GM19467 (cell line): ENCODE measurements around the gene HDAC10.

Experiments
- ATAC-seq: cut with Tn5 transposase; IDR thresholded peaks from one replicate; pipeline ENCODE4 v1.9.1; 2021; ENCODE audit warnings: mild to moderate bottlenecking, moderate library complexity; ENCODE audit not compliant: unreplicated experiment

The HDAC10 gene

GRCh38 chr22:50219800-50220602, 31.1 kb downstream of the HDAC10 start:
- no peak for ATAC-seq

GRCh38 chr22:50218996-50219727, 31.9 kb downstream of the HDAC10 start:
- ATAC-seq: no peak

GRCh38 chr22:50218153-50218995, 32.7 kb downstream of the HDAC10 start:
- ATAC-seq: no peak

- ATAC-seq: no peak
These were observed 33.4 kb downstream of the HDAC10 start for GRCh38 chr22:50217543-50218152.

GRCh38 chr22:50216684-50217520, 34.2 kb downstream of the HDAC10 start:
- no peak for ATAC-seq

- no peak for ATAC-seq
These were observed 34.9 kb downstream of the HDAC10 start for GRCh38 chr22:50216055-50216683.

- ATAC-seq: no peak
These were observed 35.6 kb downstream of the HDAC10 start for GRCh38 chr22:50215297-50216054.

GRCh38 chr22:50213263-50213662, 37.8 kb downstream of the HDAC10 start:
- ATAC-seq: no peak

- ATAC-seq: no peak
These were observed 39.9 kb downstream of the HDAC10 start for GRCh38 chr22:50211147-50211546.

- no peak for ATAC-seq
These were observed 40.5 kb downstream of the HDAC10 start for GRCh38 chr22:50210378-50211139.

GRCh38 chr22:50209893-50210292, 41.2 kb downstream of the HDAC10 start:
- ATAC-seq: no peak

GRCh38 chr22:50208939-50209892, 41.8 kb downstream of the HDAC10 start:
- no peak for ATAC-seq

- ATAC-seq: no peak
These were observed 42.6 kb downstream of the HDAC10 start for GRCh38 chr22:50208430-50208938.

GRCh38 chr22:50207383-50208140, 43.5 kb downstream of the HDAC10 start:
- no peak for ATAC-seq

- no peak for ATAC-seq
These were observed 44.5 kb downstream of the HDAC10 start for GRCh38 chr22:50206599-50206998.
